NCI-H146 treated with DMSO at 0.1 percent for 48 hours (cell line): ENCODE results near the gene TMPRSS7.

Experiments
- DNase-seq: peaks from one replicate; lab custom pipeline; 2025; ENCODE audit not compliant: unreplicated experiment; lab: John Stamatoyannopoulos, UW

TMPRSS7 gene

GRCh38 chr3:112034436-112034835 is at the start of gene TMPRSS7:
Gene TMPRSS7 (plus strand): TSS chr3:112034736. CDS start chr3:112034846, 110 bp downstream.
- no peak for DNase-seq

GRCh38 chr3:111986800-111987199 is 47.7 kb upstream of the TMPRSS7 start:
- no peak for DNase-seq

- DNase-seq: peak; percentile 87
Observed at GRCh38 chr3:111989061-111989678, 45.4 kb upstream of the TMPRSS7 start.

GRCh38 chr3:111993038-111993437 is 41.5 kb upstream of the TMPRSS7 start:
- no peak for DNase-seq

GRCh38 chr3:111998636-111999483 is 35.7 kb upstream of the TMPRSS7 start, which contains the start of gene TAGLN3:
Gene TAGLN3 (plus strand): TSS chr3:111998922. CDS start chr3:111999423, 501 bp downstream.
- DNase-seq: peak; percentile 98

GRCh38 chr3:111999484-112000324 is 34.8 kb upstream of the TMPRSS7 start:
- DNase-seq: peak; percentile 48

GRCh38 chr3:112000367-112000771 is 34.2 kb upstream of the TMPRSS7 start:
- DNase-seq: no peak

- DNase-seq: peak; percentile 90
Observed at GRCh38 chr3:112000966-112001365, 33.6 kb upstream of the TMPRSS7 start.

GRCh38 chr3:112001526-112001925 is 33.0 kb upstream of the TMPRSS7 start:
- no peak for DNase-seq

- DNase-seq: no peak
Observed at GRCh38 chr3:112002096-112002971, 32.2 kb upstream of the TMPRSS7 start.

- no peak for DNase-seq
Observed at GRCh38 chr3:112003321-112004080, 31.0 kb upstream of the TMPRSS7 start.

- DNase-seq: no peak
Observed at GRCh38 chr3:112004187-112004586, 30.3 kb upstream of the TMPRSS7 start.

- DNase-seq: no peak
Observed at GRCh38 chr3:112004669-112005068, 29.9 kb upstream of the TMPRSS7 start.

- no peak for DNase-seq
Observed at GRCh38 chr3:112005091-112005672, 29.4 kb upstream of the TMPRSS7 start.

- no peak for DNase-seq
Observed at GRCh38 chr3:112007633-112008032, 26.9 kb upstream of the TMPRSS7 start.

- DNase-seq: no peak
Observed at GRCh38 chr3:112009670-112010069, 24.9 kb upstream of the TMPRSS7 start.

- DNase-seq: no peak
Observed at GRCh38 chr3:112010636-112011035, 23.9 kb upstream of the TMPRSS7 start.

GRCh38 chr3:112011376-112011940 is 23.1 kb upstream of the TMPRSS7 start:
- DNase-seq: no peak
